GM13976 (cell line): ENCODE data around the gene PPP1CA.
A peak's percentile ranks its signal among the peaks of the same experiment; 100 is the strongest.

Experiments used
- DNase-seq: peaks from one replicate; pipeline ENCODE4 v3.0.0; 2012; ENCODE audit warnings: low spot score
- CTCF ChIP-seq: IDR thresholded peaks from 2 replicates; pipeline ENCODE4 v1.5.1; 2012; ENCODE audit warnings: borderline replicate concordance, mild to moderate bottlenecking; ENCODE audit not compliant: insufficient read depth; ENCODE audit errors: extremely low read depth, missing control alignments, control extremely low read depth
- in situ Hi-C: fragments of 300-500 bp; cut with MboI; formaldehyde crosslinking; loops from one replicate; pipeline ENCODE4 v1.12.0; 2022; ENCODE audit warnings: low sequenced_read_pairs, mixed read lengths, inconsistent platforms; ENCODE audit not compliant: unreplicated experiment

PPP1CA gene

GRCh38 chr11:67421430-67422031 is 19.9 kb upstream of the PPP1CA start:
- no peak for TF ChIP-seq CTCF
- DNase-seq, result no peak
- in situ Hi-C loops, result no loop called here

GRCh38 chr11:67420646-67421429 is 19.2 kb upstream of the PPP1CA start:
- DNase-seq, result peak; percentile 100
- in situ Hi-C loops, result no loop called here
- TF ChIP-seq CTCF, result no peak

GRCh38 chr11:67420147-67420645 is 18.5 kb upstream of the PPP1CA start:
- no peak for TF ChIP-seq CTCF
- in situ Hi-C loops, result no loop called here

GRCh38 chr11:67419325-67420049 is 17.8 kb upstream of the PPP1CA start:
- no peak for TF ChIP-seq CTCF
- no peak for DNase-seq
- in situ Hi-C loops, result no loop called here

More at GRCh38 chr11:67420147-67420645, 18.5 kb upstream of the PPP1CA start:
- no peak for DNase-seq

- in situ Hi-C loops, result no loop called here
- no peak for TF ChIP-seq CTCF
Measured at GRCh38 chr11:67418476-67419281, 17.0 kb upstream of the PPP1CA start.

GRCh38 chr11:67417425-67417824 is 15.8 kb upstream of the PPP1CA start:
- in situ Hi-C loops, result no loop called here

More at GRCh38 chr11:67418476-67419281, 17.0 kb upstream of the PPP1CA start:
- no peak for DNase-seq

More at GRCh38 chr11:67417425-67417824, 15.8 kb upstream of the PPP1CA start:
- TF ChIP-seq CTCF, result no peak
- DNase-seq, result no peak
